ENCODE measurements around the gene SLC9A9.

SLC9A9 gene

DNA sequence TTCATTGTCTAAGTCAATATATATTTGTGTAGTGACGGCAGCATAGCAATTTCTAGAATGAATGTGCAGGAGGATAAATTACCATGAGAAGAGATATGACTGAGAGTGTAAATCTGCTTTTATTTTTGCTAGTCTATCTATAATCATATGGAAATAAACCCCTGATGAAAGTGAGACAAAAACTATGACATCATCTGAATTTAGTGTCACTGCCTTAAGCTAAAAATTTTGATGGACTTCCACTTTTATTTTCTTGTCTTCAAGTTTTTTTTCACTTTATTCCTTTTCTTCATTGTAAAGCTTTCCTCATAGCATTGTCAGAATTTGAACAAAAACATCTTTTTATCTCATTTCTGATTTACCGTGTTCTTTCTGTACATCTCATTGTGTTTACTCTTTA is 486.7 kb downstream of the SLC9A9 start:
- no peak for DNase-seq (ENCODE audit: low spot score)
- TF ChIP-seq, protein P1, sequence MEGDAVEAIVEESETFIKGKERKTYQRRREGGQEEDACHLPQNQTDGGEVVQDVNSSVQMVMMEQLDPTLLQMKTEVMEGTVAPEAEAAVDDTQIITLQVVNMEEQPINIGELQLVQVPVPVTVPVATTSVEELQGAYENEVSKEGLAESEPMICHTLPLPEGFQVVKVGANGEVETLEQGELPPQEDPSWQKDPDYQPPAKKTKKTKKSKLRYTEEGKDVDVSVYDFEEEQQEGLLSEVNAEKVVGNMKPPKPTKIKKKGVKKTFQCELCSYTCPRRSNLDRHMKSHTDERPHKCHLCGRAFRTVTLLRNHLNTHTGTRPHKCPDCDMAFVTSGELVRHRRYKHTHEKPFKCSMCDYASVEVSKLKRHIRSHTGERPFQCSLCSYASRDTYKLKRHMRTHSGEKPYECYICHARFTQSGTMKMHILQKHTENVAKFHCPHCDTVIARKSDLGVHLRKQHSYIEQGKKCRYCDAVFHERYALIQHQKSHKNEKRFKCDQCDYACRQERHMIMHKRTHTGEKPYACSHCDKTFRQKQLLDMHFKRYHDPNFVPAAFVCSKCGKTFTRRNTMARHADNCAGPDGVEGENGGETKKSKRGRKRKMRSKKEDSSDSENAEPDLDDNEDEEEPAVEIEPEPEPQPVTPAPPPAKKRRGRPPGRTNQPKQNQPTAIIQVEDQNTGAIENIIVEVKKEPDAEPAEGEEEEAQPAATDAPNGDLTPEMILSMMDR (IDR thresholded peaks at IDR 0.05; ENCODE audit: extremely low read depth, missing control alignments): no peak

DNA sequence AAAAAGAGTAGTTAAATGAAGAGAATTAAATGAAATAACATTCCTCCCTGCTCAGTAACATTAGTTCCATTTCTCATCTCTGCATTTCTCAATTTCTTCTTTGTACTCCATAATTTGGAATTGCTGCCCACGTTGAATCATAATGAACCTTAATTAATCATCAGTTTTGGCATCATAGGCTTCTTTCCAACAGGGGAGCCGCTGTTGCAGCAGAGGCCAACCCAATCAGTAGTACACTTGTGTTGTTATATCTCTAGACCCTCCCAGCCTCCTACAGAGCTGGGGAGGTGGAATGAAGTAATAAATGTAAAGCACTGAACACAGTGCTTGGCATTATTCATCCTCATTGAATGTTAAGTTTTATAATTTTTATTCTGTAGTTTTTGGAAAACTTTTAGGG is 488.0 kb downstream of the SLC9A9 start:
- TF ChIP-seq, protein P1 (IDR thresholded peaks at IDR 0.05; ENCODE audit: extremely low read depth, missing control alignments): no peak
- no peak for DNase-seq (ENCODE audit: low spot score)

DNA sequence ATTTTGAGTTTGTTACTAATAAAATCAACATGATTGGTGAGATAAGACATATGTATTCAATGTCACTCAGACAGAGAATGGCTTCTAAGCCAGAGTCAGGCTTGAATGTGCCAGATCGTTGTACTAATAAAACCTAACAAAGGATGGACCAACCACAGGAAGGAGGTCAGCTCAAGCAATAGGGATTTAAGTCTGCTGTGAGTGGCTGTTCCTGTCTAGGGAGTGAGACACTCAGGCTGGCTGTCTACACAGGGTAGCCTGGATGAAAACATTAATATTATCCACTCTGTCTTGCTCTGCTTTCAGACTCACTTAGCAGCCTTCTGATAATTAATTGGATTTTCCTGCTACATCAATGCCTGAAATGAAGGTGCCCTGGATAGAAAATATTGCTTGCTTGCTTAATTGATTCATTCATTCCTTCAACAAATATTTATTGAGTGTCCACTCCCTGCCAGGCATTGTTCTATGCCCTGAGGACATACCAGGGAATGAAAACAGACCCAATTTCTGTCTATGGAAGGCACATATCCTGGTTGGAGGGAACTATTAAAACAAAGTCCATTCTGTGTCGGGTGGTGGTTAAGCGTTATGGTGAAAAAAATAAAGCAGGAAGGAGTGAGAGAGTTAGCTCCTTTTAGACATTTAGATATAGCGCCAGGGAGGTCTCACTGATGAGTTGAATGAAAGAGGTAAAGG is 489.3 kb downstream of the SLC9A9 start:
- TF ChIP-seq, protein P1 (IDR thresholded peaks at IDR 0.05; ENCODE audit: extremely low read depth, missing control alignments): no peak
- no peak for DNase-seq (ENCODE audit: low spot score)

DNA sequence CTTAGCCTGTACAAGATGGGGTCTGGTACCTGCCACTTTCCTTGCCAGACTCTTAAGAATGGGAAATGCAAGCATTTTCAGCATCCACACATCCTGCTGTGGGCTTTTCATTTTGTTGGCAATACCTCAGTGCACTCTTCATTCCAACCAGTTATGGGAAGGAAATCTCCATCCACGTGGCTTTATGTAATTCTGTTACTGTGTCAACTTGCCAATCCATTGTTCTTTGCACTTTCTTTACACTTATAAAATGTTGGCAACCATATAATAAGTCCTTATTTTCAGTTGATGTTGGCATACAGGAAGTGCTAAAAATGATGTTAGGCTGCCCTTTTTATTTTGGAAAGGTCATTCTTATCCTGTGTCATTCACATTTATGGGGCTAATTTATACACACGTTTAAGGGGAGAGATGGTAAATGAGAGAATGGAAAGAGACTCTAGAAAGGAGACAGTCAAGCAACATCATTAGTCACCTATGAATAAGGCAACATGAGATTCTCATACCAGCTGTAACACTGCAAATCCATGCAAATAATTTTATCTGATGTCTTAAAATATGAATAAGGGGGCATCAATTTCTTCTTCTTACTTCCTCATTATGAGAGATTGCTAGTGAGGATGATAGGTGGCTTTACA is 490.0 kb downstream of the SLC9A9 start:
- TF ChIP-seq, protein P1 (IDR thresholded peaks at IDR 0.05; ENCODE audit: extremely low read depth, missing control alignments): no peak
- DNase-seq (ENCODE audit: low spot score): no peak

DNA sequence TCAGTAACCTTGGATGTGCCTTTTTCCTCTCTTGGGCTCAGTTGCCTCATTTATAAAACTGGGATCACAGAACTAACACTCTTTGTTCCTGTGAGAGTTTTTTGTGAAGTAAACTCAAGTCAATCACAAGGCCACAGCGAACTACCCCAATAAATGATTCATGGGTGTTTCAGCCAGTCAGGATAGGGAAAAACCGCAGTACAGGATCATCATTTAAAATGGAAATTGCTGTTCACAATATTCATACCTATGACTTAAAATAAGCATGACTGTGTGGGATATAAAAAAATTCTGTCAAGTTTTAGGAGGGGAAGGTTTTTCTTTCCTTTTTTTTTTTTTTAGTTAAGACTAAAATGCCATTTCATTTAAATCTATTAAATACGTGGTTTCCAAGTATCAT is 490.6 kb downstream of the SLC9A9 start:
- TF ChIP-seq, protein P1 (IDR thresholded peaks at IDR 0.05; ENCODE audit: extremely low read depth, missing control alignments): no peak

DNA sequence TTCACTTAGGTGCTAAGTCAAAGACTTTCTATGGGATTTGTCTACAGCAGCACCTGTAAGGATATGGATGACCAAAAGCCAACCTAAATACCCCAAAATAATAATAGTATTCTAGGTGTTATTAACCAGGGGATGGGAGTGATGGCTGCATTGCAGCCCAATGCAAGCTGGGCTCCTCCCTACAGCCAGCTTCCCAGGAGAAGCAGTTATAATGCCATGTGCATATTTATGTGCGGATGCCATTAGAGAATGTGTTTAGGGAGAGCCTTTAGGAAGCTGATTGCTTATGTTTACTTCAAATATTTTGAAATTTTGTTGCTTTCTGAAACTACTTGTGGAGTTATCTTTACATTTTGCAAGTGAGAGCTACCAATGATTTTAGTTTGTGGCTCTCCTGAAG is 491.4 kb downstream of the SLC9A9 start:
- no peak for DNase-seq (ENCODE audit: low spot score)
- TF ChIP-seq, protein P1 (IDR thresholded peaks at IDR 0.05; ENCODE audit: extremely low read depth, missing control alignments): no peak

More for the DNA sequence above, 490.6 kb downstream of the SLC9A9 start:
- DNase-seq (ENCODE audit: low spot score): no peak

DNA sequence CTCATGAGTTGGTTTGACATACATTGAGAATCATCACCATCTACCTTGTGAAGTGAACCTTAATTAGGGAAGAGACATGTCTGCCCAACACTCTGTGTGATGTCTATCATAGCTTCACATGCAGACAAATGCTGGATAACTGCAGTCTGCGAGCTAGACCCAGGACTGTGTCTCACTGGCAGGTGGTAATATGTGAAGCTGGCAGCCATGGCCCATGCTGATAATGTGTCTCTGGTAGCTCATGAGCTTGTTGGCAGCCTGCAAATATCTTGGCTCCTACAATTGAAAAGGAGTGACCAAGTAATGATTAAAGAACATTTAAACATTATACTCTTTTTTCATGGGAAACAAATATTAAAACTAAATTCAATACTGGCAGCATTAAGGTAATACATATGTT is 493.9 kb downstream of the SLC9A9 start:
- TF ChIP-seq, protein P1 (IDR thresholded peaks at IDR 0.05; ENCODE audit: extremely low read depth, missing control alignments): no peak
- no peak for DNase-seq (ENCODE audit: low spot score)

Measured in GM20000 (cell line).